HCT116 (cell line): ENCODE results near the gene GSTA3.

ENCODE experiments used
- CTCF ChIP-seq, 3 experiments: fragments of 200-600 bp in 1 of 3; sonication (generic) in 1 of 3; IDR thresholded peaks in 2 of 3; conservative IDR thresholded peaks in 1 of 3; 2 replicates each; pipeline ENCODE4 v1.5.1; 2012 to 2017; ENCODE audit warnings: low read depth in 2 of 3, low read length in 2 of 3, antibody characterized with exemption in 1 of 3, borderline replicate concordance in 1 of 3, control low read depth in 1 of 3, mild to moderate bottlenecking in 1 of 3, mixed read lengths in 1 of 3, mixed run types in 1 of 3, moderate library complexity in 1 of 3; ENCODE audit not compliant: insufficient read depth in 1 of 3
- EZH2 ChIP-seq: fragments of 200-600 bp; sonication (generic); IDR thresholded peaks from 2 replicates; pipeline ENCODE4 v1.6.1; 2017; ENCODE audit warnings: antibody characterized with exemption, mixed run types
- REST ChIP-seq: IDR thresholded peaks from 2 replicates; pipeline ENCODE4 v1.6.1; 2012; ENCODE audit warnings: low read depth
- SP1 ChIP-seq: IDR thresholded peaks from 2 replicates; pipeline ENCODE4 v1.6.1; 2012; ENCODE audit warnings: low read depth
- ZNF274 ChIP-seq: fragments of 200-500 bp; sonication (Bioruptor generic); IDR thresholded peaks from 2 replicates; pipeline ENCODE4 v1.6.1; 2014; ENCODE audit warnings: mild to moderate bottlenecking, low read depth, low read length, inconsistent platforms

- no peak for TF ChIP-seq EZH2
- TF ChIP-seq REST = no peak
- no peak for TF ChIP-seq ZNF274
- no peak for TF ChIP-seq SP1
- no peak for TF ChIP-seq CTCF (IDR thresholded peaks at IDR 0.05 in 2 of 3, conservative IDR thresholded peaks at IDR 0.05 in 1 of 3; ENCODE audit: borderline replicate concordance in 1 of 3, insufficient read depth in 1 of 3, low read depth in 2 of 3, low read length in 2 of 3)
Measured at GRCh38 chr6:52925919-52926792, 16.7 kb upstream of the GSTA3 start.
